ENCODE measurements around the gene TRMT112.
A peak's percentile ranks its signal among the peaks of the same experiment; 100 is the strongest.
"Not testable (repeated sequence)": the region's sequence is repeated elsewhere in the genome, so short reads cannot be mapped to it uniquely, and the experiment has no call there.

TRMT112 gene

GRCh38 chr11:64327993-64328392, 10.6 kb upstream of the TRMT112 start:
- DNase-seq, result no peak

- no peak for DNase-seq
Measured at GRCh38 chr11:64327375-64327774, 10.0 kb upstream of the TRMT112 start.

- no peak for DNase-seq
Measured at GRCh38 chr11:64324692-64325469, 7.5 kb upstream of the TRMT112 start.

- not testable (repeated sequence) for DNase-seq
Measured at GRCh38 chr11:64323984-64324383, 6.6 kb upstream of the TRMT112 start.

- no peak for DNase-seq
Measured at GRCh38 chr11:64323373-64323772, 6.0 kb upstream of the TRMT112 start.

GRCh38 chr11:64322925-64323260, 5.5 kb upstream of the TRMT112 start:
- DNase-seq, result no peak

- DNase-seq, result no peak
Measured at GRCh38 chr11:64321533-64321932, 4.2 kb upstream of the TRMT112 start.

GRCh38 chr11:64321026-64321425, 3.7 kb upstream of the TRMT112 start:
- no peak for DNase-seq

- no peak for DNase-seq
Measured at GRCh38 chr11:64320556-64320955, 3.2 kb upstream of the TRMT112 start.

GRCh38 chr11:64318766-64319761, 1.7 kb upstream of the TRMT112 start:
- DNase-seq, result no peak

GRCh38 chr11:64317961-64318765, 804 bp upstream of the TRMT112 start, which contains the start of gene PRDX5:
TSS of gene PRDX5 (plus strand) at chr11:64318121. CDS start at chr11:64318216, 95 bp downstream.
- DNase-seq, result peak; percentile 97

- DNase-seq, result peak; percentile 47
Measured at GRCh38 chr11:64316672-64317324, 561 bp downstream of the TRMT112 start.

GRCh38 chr11:64315667-64316526, 1.5 kb downstream of the TRMT112 start:
- not testable (repeated sequence) for DNase-seq

GRCh38 chr11:64314805-64315561, 2.4 kb downstream of the TRMT112 start:
- DNase-seq, result no peak

GRCh38 chr11:64314146-64314804, 3.1 kb downstream of the TRMT112 start:
- DNase-seq, result no peak

- no peak for DNase-seq
Measured at GRCh38 chr11:64313491-64314145, 3.7 kb downstream of the TRMT112 start.

- no peak for DNase-seq
Measured at GRCh38 chr11:64312947-64313346, 4.4 kb downstream of the TRMT112 start.

GRCh38 chr11:64307795-64308194, 9.6 kb downstream of the TRMT112 start:
- DNase-seq, result not testable (repeated sequence)

GRCh38 chr11:64306876-64307622, 10.3 kb downstream of the TRMT112 start:
- no peak for DNase-seq

Measured in CD4-positive, alpha-beta T cell treated with Interleukin-10 for 1 hour (primary cell).